GM12878 (cell line): ENCODE measurements around the gene MAML2. TPM values are rescaled to one million over a fixed set of nuclear protein-coding genes. Genes with fewer than 3 reads are reported as not detected.

Source experiments
- ATAC-seq: fragments of 200-7000 bp; cut with Tn5 transposase; 3 replicates; pipeline ENCODE4 v1.9.1; 2020; ENCODE audit warnings: mild to moderate bottlenecking, moderate library complexity
- BruUV-seq: library from RNA; stranded (reverse); fragments of 400-500 nt; replicated peaks from 2 replicates; lab custom pipeline; 2021; lab: Mats Ljungman, UMichigan
- CTCF ChIA-PET: fragments of 300-600 bp; sonication (Branson Sonifier 250); formaldehyde crosslinking; extraction: SDS; loops from one replicate; lab custom pipeline; 2021; ENCODE audit warnings: inconsistent platforms; lab: Yijun Ruan, JAX
- POLR2A ChIA-PET: fragments of 350-600 bp; formaldehyde crosslinking; extraction: SDS; loops from one replicate; lab custom pipeline; 2021; ENCODE audit warnings: inconsistent platforms; lab: Charles Lee
- RAD21 ChIA-PET: fragments of 300-600 bp; sonication (Branson Sonifier 250); formaldehyde crosslinking; loops from one replicate; lab custom pipeline; 2023; ENCODE audit warnings: antibody characterized with exemption; ENCODE audit not compliant: unreplicated experiment; lab: Charles Lee
- SMC1A ChIA-PET: fragments of 300-600 bp; sonication (Branson Sonifier 250); formaldehyde crosslinking; loops from one replicate; lab custom pipeline; 2023; ENCODE audit not compliant: unreplicated experiment, uncharacterized antibody; lab: Charles Lee
- DNase-seq: peaks from one replicate; pipeline ENCODE4 v3.0.0-alpha.2; 2011; ENCODE audit warnings: low read depth, low spot score
- FAIRE-seq: peaks from 3 replicates; lab custom pipeline; 2011; peaks lifted over from hg19 to GRCh38; lab: Jason Lieb, UNC
- H2AFZ ChIP-seq: 2 replicates; pipeline ENCODE4 v1.6.0; 2011; ENCODE audit warnings: low read depth, low read length, control low read depth; ENCODE audit not compliant: control insufficient read depth
- H3K27ac ChIP-seq: 2 replicates; pipeline ENCODE4 v1.5.1; 2011; ENCODE audit warnings: control low read depth; ENCODE audit not compliant: control insufficient read depth, insufficient read depth
- H3K27me3 ChIP-seq, 2 experiments: replicated peaks in 1 of 2; 2 replicates each; pipeline versions ENCODE4 v1.6.0 to v1.6.1; 2011; ENCODE audit warnings: low read length in 1 of 2; ENCODE audit not compliant: control insufficient read depth in 2 of 2, insufficient read depth in 2 of 2
- H3K36me3 ChIP-seq, 2 experiments: 2 replicates each; pipeline ENCODE4 v1.5.1; 2011; ENCODE audit warnings: low read length in 1 of 2; ENCODE audit not compliant: control insufficient read depth in 2 of 2, insufficient read depth in 2 of 2
- H3K4me1 ChIP-seq: 2 replicates; pipeline ENCODE4 v1.6.1; 2011; ENCODE audit warnings: mild to moderate bottlenecking, low read length, moderate library complexity, mixed read lengths; ENCODE audit not compliant: control insufficient read depth, insufficient read depth
- H3K4me2 ChIP-seq: 2 replicates; pipeline ENCODE4 v1.6.0; 2011; ENCODE audit warnings: control low read depth; ENCODE audit not compliant: control insufficient read depth, insufficient read depth
- H3K4me3 ChIP-seq: fragments of 200-600 bp; sonication (generic); 2 replicates; pipeline ENCODE4 v1.5.1; 2016
- H3K79me2 ChIP-seq: 2 replicates; pipeline ENCODE4 v1.6.0; 2011; ENCODE audit warnings: low read length; ENCODE audit not compliant: control insufficient read depth, insufficient read depth
- H3K9ac ChIP-seq: 2 replicates; pipeline ENCODE4 v1.8.0; 2011; ENCODE audit warnings: low read length, control low read depth, mixed read lengths; ENCODE audit not compliant: control insufficient read depth, insufficient read depth
- H3K9me3 ChIP-seq: replicated peaks from 3 replicates; pipeline ENCODE4 v1.5.1; 2011; ENCODE audit warnings: mild to moderate bottlenecking, low read length; ENCODE audit not compliant: control insufficient read depth, insufficient read depth
- H4K20me1 ChIP-seq: 2 replicates; pipeline ENCODE4 v1.6.0; 2011; ENCODE audit not compliant: control insufficient read depth, insufficient read depth
- BCL11A ChIP-seq: IDR thresholded peaks from 2 replicates; pipeline ENCODE4 v1.6.1; 2011; ENCODE audit warnings: low read depth, low read length
- CREB1 ChIP-seq: IDR thresholded peaks from 2 replicates; pipeline ENCODE4 v1.6.1; 2012; ENCODE audit warnings: low read depth, mild to moderate bottlenecking, inconsistent platforms
- DPF2 ChIP-seq: fragments of 450-650 bp; IDR thresholded peaks from 2 replicates; pipeline ENCODE4 v1.6.1; 2017; ENCODE audit warnings: mild to moderate bottlenecking
- FOXM1 ChIP-seq: IDR thresholded peaks from 2 replicates; pipeline ENCODE4 v1.6.1; 2012; ENCODE audit warnings: low read depth, mild to moderate bottlenecking, inconsistent platforms, low read length, moderate library complexity
- IKZF2 ChIP-seq, 2 experiments: fragments of 450-650 bp; IDR thresholded peaks; 2 replicates each; pipeline ENCODE4 v1.6.1; 2017; ENCODE audit warnings: mild to moderate bottlenecking in 2 of 2, moderate library complexity in 2 of 2
- IRF4 ChIP-seq: IDR thresholded peaks from 2 replicates; pipeline ENCODE4 v1.6.1; 2011; ENCODE audit warnings: low read depth, low read length
- MEF2A ChIP-seq: IDR thresholded peaks from 2 replicates; pipeline ENCODE4 v1.6.1; 2011; ENCODE audit warnings: low read depth, mild to moderate bottlenecking, low read length, moderate library complexity; ENCODE audit not compliant: insufficient read depth
- MEF2B ChIP-seq: fragments of 450-650 bp; IDR thresholded peaks from 2 replicates; pipeline ENCODE4 v1.6.1; 2018; ENCODE audit warnings: mild to moderate bottlenecking, moderate library complexity; ENCODE audit not compliant: partially characterized antibody, poor library complexity, severe bottlenecking
- MTA3 ChIP-seq: IDR thresholded peaks from 2 replicates; pipeline ENCODE4 v1.6.1; 2012; ENCODE audit warnings: low read length, inconsistent platforms, borderline replicate concordance
- NFIC ChIP-seq: IDR thresholded peaks from 2 replicates; pipeline ENCODE4 v1.6.1; 2012; ENCODE audit warnings: low read depth, mild to moderate bottlenecking, inconsistent platforms, low read length, moderate library complexity
- NFYB ChIP-seq: IDR thresholded peaks from 2 replicates; pipeline ENCODE4 v1.6.1; 2011; ENCODE audit warnings: low read depth, mild to moderate bottlenecking, low read length, improper control_type of control experiment, moderate library complexity; ENCODE audit not compliant: insufficient read depth
- NR2C1 ChIP-seq: fragments of 450-650 bp; IDR thresholded peaks from 2 replicates; pipeline ENCODE4 v1.6.1; 2017; ENCODE audit warnings: antibody characterized with exemption, mild to moderate bottlenecking, moderate library complexity
- NR2F1 ChIP-seq: fragments of 450-650 bp; conservative IDR thresholded peaks from 2 replicates; pipeline ENCODE4 v1.6.1; 2017; ENCODE audit warnings: mild to moderate bottlenecking
- RELA ChIP-seq: fragments of 450-650 bp; IDR thresholded peaks from 2 replicates; pipeline ENCODE4 v1.8.0; 2014; ENCODE audit warnings: borderline replicate concordance; ENCODE audit not compliant: partially characterized antibody
- RUNX3 ChIP-seq: IDR thresholded peaks from 2 replicates; pipeline ENCODE4 v1.6.1; 2012; ENCODE audit warnings: low read length, inconsistent platforms
- SRF ChIP-seq, 2 experiments: IDR thresholded peaks; 2 replicates each; pipeline ENCODE4 v1.6.1; 2011; ENCODE audit warnings: low read depth in 2 of 2, low read length in 2 of 2, mild to moderate bottlenecking in 1 of 2, moderate library complexity in 1 of 2
- TBL1XR1 ChIP-seq: IDR thresholded peaks from 2 replicates; pipeline ENCODE4 v1.6.1; 2012; ENCODE audit warnings: low read depth, low read length, improper control_type of control experiment
- TCF7 ChIP-seq: IDR thresholded peaks from 2 replicates; pipeline ENCODE4 v1.6.1; 2014; ENCODE audit warnings: antibody characterized with exemption, borderline replicate concordance
- USF2 ChIP-seq: IDR thresholded peaks from 2 replicates; pipeline ENCODE4 v1.6.1; 2011; ENCODE audit warnings: low read depth, low read length, improper control_type of control experiment, borderline replicate concordance
- WRNIP1 ChIP-seq: IDR thresholded peaks from 2 replicates; pipeline ENCODE4 v1.6.1; 2011; ENCODE audit warnings: low read depth, low read length, improper control_type of control experiment, borderline replicate concordance
- ZNF217 ChIP-seq: fragments of 450-650 bp; IDR thresholded peaks from 2 replicates; pipeline ENCODE4 v1.6.1; 2017; ENCODE audit warnings: antibody characterized with exemption, mild to moderate bottlenecking
- WGBS: methylation state at CpG from one replicate; pipeline ENCODE4 v1.1.6; 2016; ENCODE audit warnings: low lambda C conversion rate; ENCODE audit not compliant: insufficient replicate concordance, insufficient coverage; ENCODE audit errors: missing lambda C conversion rate; 5-methylcytosine and 5-hydroxymethylcytosine counted together
- in situ Hi-C: fragments of 300-500 bp; cut with MboI; formaldehyde crosslinking; loops from 9 replicates; pipeline ENCODE4 v1.14.3; 2018; ENCODE audit warnings: mixed read lengths
- intact Hi-C: fragments of 100-400 bp; cut with micrococcal nuclease; formaldehyde crosslinking; loops from one replicate; pipeline ENCODE4 v1.14.2; 2022; ENCODE audit not compliant: unreplicated experiment
- polyA plus RNA-seq, 11 experiments: library from polyadenylated mRNA; depleted of rRNA in 4 of 11; unstranded in 6 of 11; stranded (reverse) in 5 of 11; fragments of >200 nt; fragmentation: Nextera tagmentation in 4 of 11; fragmentation: Illumina TruSeq in 1 of 11; extraction: Ambion mirVana in 4 of 11; extraction: Trizol in 1 of 11; gene quantifications; 1 replicate in 1 of 11; 2 replicates in 10 of 11; pipeline versions ENCODE4 v1.2.1 to v1.2.3, GENCODE V29; 2011 to 2016; ENCODE audit warnings: inconsistent platforms in 2 of 11, missing spikeins in 2 of 11, low read depth in 1 of 11
- total RNA-seq, 4 experiments: library from RNA; depleted of rRNA in 3 of 4; stranded (reverse); fragments of >200 nt in 3 of 4; fragmentation: Illumina TruSeq in 1 of 4; extraction: Trizol in 1 of 4; gene quantifications; 2 replicates each; pipeline versions ENCODE4 v1.2.1 to v1.2.3, GENCODE V29; 2013 to 2021
- TF ChIP-seq, protein P1 (sequence below): IDR thresholded peaks from 2 replicates; pipeline ENCODE4 v1.6.1; 2011; ENCODE audit warnings: borderline replicate concordance, low read depth, mild to moderate bottlenecking, moderate library complexity, low read length; ENCODE audit not compliant: insufficient read depth, poor library complexity, severe bottlenecking
- TF ChIP-seq, protein P2 (sequence below): fragments of 450-650 bp; IDR thresholded peaks from 2 replicates; pipeline ENCODE4 v1.6.1; 2014; ENCODE audit warnings: mild to moderate bottlenecking

The MAML2 gene
- total and polyA plus RNA-seq, 10 of the 15 experiments (the other 5 are each of a cell fraction or from before 2014, with no cell fraction given): 2.5 to 15.1 (median 12.0) TPM

DNA sequence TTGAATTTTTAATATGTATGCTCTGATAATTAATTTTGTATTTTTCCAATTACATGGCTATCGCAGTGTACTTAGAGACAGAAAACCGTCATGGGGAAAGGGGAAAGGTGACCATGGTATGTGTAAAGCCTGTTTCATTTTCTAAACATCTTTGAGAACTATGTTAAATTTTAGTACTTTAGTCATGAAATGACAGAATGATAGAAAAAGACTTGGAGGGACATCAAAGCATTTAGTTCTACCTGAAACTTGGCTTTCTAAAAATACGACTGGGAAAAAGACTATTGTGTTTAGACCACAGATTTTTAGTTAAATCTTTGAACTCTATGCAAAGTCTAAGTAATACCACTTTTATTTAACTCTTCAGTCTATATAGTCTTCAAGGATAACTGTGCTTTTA is 54.1 kb downstream of the MAML2 start:
- peak; percentile 58 for DNase-seq
- no TSS peak for BruUV-seq
- peaks cover 3% of the 10 kb centered on the region; the same call in 2 of the 3 replicates for H3K9me3 ChIP-seq
- peaks cover 0 to 4% of the 10 kb centered on the region in 2 experiments; a peak in 2 of 4 replicates for H3K36me3 ChIP-seq
- CTCF ChIA-PET: interaction anchor here (1.2 to 4.2 kb wide), 3 partner anchors 11 to 53 kb away, joined by 3 to 25 read pairs (median 5); partner anchors contain the start of gene MAML2
- POLR2A ChIA-PET: interaction anchor here (0.7 to 1.3 kb wide), 3 partner anchors 23 to 1044 kb away, joined by 4 to 6 read pairs (median 5); no protein-coding TSS in a partner anchor
- in situ Hi-C loops (no loop called here), intact Hi-C loops (loop anchor here (2.0 kb wide), 1 partner anchor 32 kb away; no protein-coding TSS in a partner anchor)
- peaks cover 36% of the 10 kb centered on the region for H3K4me1 ChIP-seq
- peaks cover 73% of the 10 kb centered on the region for H3K79me2 ChIP-seq
- no peaks in the 10 kb centered on the region for H3K27me3 ChIP-seq
- H4K20me1 ChIP-seq: no peaks in the 10 kb centered on the region
- RAD21 ChIA-PET: interaction anchor here (5.2 kb wide), 1 partner anchor 52 kb away, joined by 44 read pairs; the partner anchor contains the start of gene MAML2
- no peak overlapping the region for H2AFZ ChIP-seq
- peak overlapping the region; percentile 36; the same call in 1 of the 2 replicates for H3K4me2 ChIP-seq
- peak; percentile 68 for ATAC-seq
- no peak for FAIRE-seq
- SMC1A ChIA-PET: interaction anchor here (1.3 to 5.3 kb wide), 4 partner anchors 9 to 52 kb away, joined by 4 to 76 read pairs (median 8); partner anchors contain the start of gene MAML2
- peak overlapping the region; percentile 28; the same call in 1 of the 2 replicates for H3K4me3 ChIP-seq
- H3K27ac ChIP-seq: peak overlapping the region; percentile 35
- WGBS: 24% methylated on average over 3 of the region's 3 CpGs
- H3K9ac ChIP-seq: no peak overlapping the region
- TF ChIP-seq IKZF2 (IDR thresholded peaks at IDR 0.05) (peak; percentile 34 to 55; a peak in 3 of 4 replicates), DPF2 (0 out of 2 replicates have a peak, but pooled peaks have one; percentile 16), NFIC (peak; percentile 94), NR2C1 (no peak), RUNX3 (peak; percentile 88), WRNIP1 (no peak), TCF7 (peak; percentile 96), SRF (IDR thresholded peaks at IDR 0.05; ENCODE audit: low read depth in 2 of 2, low read length in 2 of 2) (no peak), FOXM1 (peak; percentile 84; the same call in 1 of the 2 replicates), ZNF217 (peak; percentile 71; the same call in 1 of the 2 replicates), MEF2A (peak; percentile 96), RELA (no peak), NR2F1 (peak; percentile 80), IRF4 (peak; percentile 48; the same call in 1 of the 2 replicates), MTA3 (0 out of 2 replicates have a peak, but pooled peaks have one; percentile 53), CREB1 (peak; percentile 39; the same call in 1 of the 2 replicates), USF2 (no peak), MEF2B (peak; percentile 82), BCL11A (peak; percentile 13; the same call in 1 of the 2 replicates), TBL1XR1 (peak; percentile 53; the same call in 1 of the 2 replicates), NFYB (no peak)
- TF ChIP-seq, protein P1, sequence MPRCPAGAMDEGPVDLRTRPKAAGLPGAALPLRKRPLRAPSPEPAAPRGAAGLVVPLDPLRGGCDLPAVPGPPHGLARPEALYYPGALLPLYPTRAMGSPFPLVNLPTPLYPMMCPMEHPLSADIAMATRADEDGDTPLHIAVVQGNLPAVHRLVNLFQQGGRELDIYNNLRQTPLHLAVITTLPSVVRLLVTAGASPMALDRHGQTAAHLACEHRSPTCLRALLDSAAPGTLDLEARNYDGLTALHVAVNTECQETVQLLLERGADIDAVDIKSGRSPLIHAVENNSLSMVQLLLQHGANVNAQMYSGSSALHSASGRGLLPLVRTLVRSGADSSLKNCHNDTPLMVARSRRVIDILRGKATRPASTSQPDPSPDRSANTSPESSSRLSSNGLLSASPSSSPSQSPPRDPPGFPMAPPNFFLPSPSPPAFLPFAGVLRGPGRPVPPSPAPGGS: peak; percentile 9
- TF ChIP-seq, protein P2, sequence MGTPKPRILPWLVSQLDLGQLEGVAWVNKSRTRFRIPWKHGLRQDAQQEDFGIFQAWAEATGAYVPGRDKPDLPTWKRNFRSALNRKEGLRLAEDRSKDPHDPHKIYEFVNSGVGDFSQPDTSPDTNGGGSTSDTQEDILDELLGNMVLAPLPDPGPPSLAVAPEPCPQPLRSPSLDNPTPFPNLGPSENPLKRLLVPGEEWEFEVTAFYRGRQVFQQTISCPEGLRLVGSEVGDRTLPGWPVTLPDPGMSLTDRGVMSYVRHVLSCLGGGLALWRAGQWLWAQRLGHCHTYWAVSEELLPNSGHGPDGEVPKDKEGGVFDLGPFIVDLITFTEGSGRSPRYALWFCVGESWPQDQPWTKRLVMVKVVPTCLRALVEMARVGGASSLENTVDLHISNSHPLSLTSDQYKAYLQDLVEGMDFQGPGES: no peak
